Measurements from ENCODE around the gene AURKA.
"Not testable (repeated sequence)": the region's sequence is repeated elsewhere in the genome, so short reads cannot be mapped to it uniquely, and the experiment has no call there.

DNA sequence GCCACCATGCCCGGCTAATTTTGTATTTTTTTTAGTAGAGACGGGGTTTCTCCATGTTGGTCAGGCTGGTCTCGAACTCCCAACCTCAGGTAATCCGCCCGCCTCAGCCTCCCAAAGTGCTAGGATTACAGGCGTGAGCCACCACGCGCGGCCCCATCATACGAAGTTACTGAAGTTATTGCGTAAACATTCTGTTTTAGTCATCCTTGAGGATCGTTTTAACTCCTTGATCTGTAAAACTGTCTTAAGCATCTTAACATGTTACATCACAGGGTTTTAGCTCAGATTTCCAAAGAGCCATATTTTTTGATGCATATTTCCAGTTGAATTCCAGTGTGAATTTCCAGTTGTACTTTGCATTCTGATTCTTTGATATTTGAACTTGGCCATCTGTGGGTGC, 13.3 kb upstream of the AURKA start:
- TF ChIP-seq CTCF, POLR2A (IDR thresholded peaks at IDR 0.05): not testable (repeated sequence)

Measured in adrenal gland (tissue), 5 donors.